Activated CD8-positive, alpha-beta T cell treated with anti-CD3 and anti-CD28 coated beads for 36 hours (primary cell): ENCODE measurements around the gene SRGAP1. TPM values are rescaled to one million over a fixed set of nuclear protein-coding genes. Genes with fewer than 3 reads are reported as not detected.

Experiments
- ATAC-seq: fragments of 200-7000 bp; cut with Tn5 transposase; one replicate; pipeline ENCODE4 v1.10.0; 2021; ENCODE audit warnings: mild to moderate bottlenecking, moderate library complexity
- CTCF ChIA-PET: fragments of 350-600 bp; sonication (Branson Sonifier 250); formaldehyde crosslinking; loops from one replicate; lab custom pipeline; 2021; ENCODE audit warnings: antibody characterized with exemption; lab: Charles Lee
- POLR2A ChIA-PET: fragments of 350-600 bp; sonication (Branson Sonifier 250); formaldehyde crosslinking; loops from one replicate; lab custom pipeline; 2021; ENCODE audit warnings: antibody characterized with exemption; lab: Charles Lee
- DNase-seq: peaks from one replicate; pipeline ENCODE4 v3.0.0-alpha.2; 2020
- H3K27ac Mint-ChIP-seq: one replicate; pipeline ENCODE4 v1.8.0; 2021; ENCODE audit warnings: mild to moderate bottlenecking, mixed read lengths
- H3K27me3 Mint-ChIP-seq: one replicate; pipeline ENCODE4 v1.8.0; 2021; ENCODE audit warnings: mixed read lengths
- H3K36me3 Mint-ChIP-seq: one replicate; pipeline ENCODE4 v1.8.0; 2021; ENCODE audit warnings: low read depth, mixed read lengths
- H3K4me1 Mint-ChIP-seq: one replicate; pipeline ENCODE4 v1.8.0; 2021; ENCODE audit warnings: low read depth, mixed read lengths
- H3K4me3 Mint-ChIP-seq: one replicate; pipeline ENCODE4 v1.8.0; 2021; ENCODE audit warnings: mild to moderate bottlenecking, moderate library complexity, mixed read lengths
- H3K9me3 Mint-ChIP-seq: one replicate; pipeline ENCODE4 v1.8.0; 2021; ENCODE audit warnings: mixed read lengths
- intact Hi-C: fragments of 100-400 bp; cut with micrococcal nuclease; formaldehyde crosslinking; loops from one replicate; pipeline ENCODE4 v1.10.0; 2022
- total RNA-seq, 2 experiments: library from RNA; stranded (reverse); gene quantifications; one replicate each; pipeline ENCODE4 v1.2.3, GENCODE V29; 2021
- TF ChIP-seq, protein P1 (sequence below): fragments of 200-600 bp; IDR thresholded peaks from one replicate; pipeline ENCODE4 v1.8.0; 2022; ENCODE audit warnings: antibody characterized with exemption, mild to moderate bottlenecking

The SRGAP1 gene
- total RNA-seq, 2 experiments from 2014 or later: 0.02 to 0.07 TPM

DNA sequence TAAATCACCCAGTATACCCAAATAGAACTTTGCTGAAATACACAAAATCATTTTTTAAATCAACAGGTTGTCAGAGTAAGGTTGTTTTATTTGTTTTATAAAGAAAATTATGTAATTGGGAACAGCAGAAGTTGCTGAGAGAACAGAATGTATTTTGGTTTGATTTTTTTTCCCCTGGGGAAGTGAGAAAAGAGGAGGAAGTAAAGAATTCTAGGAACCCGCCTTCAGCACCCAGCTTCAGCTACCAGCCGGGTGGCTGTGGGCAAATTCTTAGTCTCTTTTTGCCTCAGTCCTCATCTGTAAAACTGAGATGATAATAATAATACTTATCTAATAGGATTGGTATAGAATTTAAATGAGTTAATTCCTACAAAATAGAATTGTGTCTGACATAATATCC lies 119.4 kb downstream of the SRGAP1 start:
- Mint-ChIP-seq H3K27me3 (peaks cover 2% of the 10 kb centered on the region), H3K9me3 (no peaks in the 10 kb centered on the region), H3K27ac (no peak overlapping the region), H3K4me3 (no peak overlapping the region), H3K4me1 (no peaks in the 10 kb centered on the region), H3K36me3 (no peaks in the 10 kb centered on the region)
- TF ChIP-seq, protein P1, sequence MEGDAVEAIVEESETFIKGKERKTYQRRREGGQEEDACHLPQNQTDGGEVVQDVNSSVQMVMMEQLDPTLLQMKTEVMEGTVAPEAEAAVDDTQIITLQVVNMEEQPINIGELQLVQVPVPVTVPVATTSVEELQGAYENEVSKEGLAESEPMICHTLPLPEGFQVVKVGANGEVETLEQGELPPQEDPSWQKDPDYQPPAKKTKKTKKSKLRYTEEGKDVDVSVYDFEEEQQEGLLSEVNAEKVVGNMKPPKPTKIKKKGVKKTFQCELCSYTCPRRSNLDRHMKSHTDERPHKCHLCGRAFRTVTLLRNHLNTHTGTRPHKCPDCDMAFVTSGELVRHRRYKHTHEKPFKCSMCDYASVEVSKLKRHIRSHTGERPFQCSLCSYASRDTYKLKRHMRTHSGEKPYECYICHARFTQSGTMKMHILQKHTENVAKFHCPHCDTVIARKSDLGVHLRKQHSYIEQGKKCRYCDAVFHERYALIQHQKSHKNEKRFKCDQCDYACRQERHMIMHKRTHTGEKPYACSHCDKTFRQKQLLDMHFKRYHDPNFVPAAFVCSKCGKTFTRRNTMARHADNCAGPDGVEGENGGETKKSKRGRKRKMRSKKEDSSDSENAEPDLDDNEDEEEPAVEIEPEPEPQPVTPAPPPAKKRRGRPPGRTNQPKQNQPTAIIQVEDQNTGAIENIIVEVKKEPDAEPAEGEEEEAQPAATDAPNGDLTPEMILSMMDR: no peak
- no peak for DNase-seq
- no peak for ATAC-seq
- intact Hi-C loops: no loop called here
- CTCF ChIA-PET: no interaction called here
- POLR2A ChIA-PET: no interaction called here

DNA sequence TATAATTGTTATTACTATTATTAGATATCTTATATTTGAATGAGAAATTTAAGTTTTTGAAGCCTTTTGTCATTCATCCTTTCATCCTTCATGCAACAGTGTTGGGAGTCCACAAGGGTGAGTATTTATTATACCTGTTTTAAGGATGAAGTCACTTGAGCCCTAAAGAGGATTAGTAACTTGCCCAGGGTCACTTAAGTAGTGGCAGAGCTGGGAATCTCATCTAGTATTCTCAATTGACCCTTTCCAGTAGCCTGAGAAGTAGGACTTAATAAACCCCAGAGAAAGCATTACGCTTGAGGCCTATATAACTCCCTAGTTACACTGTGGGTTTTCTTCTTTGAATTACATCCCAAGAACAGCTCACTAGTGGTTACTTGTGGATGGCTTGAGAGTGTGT lies 119.8 kb downstream of the SRGAP1 start:
- POLR2A ChIA-PET: no interaction called here

DNA sequence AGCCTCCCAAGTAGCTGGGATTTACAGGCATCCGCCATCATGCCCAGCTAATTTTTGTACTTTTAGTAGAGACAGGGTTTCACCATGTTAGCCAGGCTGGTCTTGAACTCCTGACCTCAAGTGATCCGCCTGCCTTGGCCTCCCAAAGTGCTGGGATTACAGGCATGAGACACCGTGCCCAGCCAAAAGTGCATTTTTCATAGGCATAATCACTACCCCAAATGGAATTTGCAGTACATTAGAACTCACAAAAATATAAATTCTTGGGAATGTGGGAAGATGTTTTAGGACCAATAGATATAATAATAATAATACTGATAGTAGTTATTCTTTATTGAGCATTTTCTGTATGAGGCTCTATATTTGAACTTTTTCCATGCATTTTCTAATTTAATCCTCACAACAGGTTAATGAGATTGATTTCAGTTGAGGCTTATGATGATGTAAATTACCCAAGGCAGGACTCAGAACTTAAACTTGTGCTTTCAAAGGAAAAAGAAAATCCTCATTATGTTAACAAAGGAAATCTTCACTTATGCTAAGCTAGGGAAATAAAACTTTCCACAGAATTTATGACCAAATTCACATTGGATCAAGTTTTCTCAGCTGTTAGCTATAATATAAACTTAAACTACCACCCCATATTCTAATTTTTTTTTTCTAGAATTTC lies 121.6 kb downstream of the SRGAP1 start:
- Mint-ChIP-seq H3K27me3 (peaks cover 5% of the 10 kb centered on the region), H3K4me1 (no peaks in the 10 kb centered on the region), H3K36me3 (no peaks in the 10 kb centered on the region), H3K4me3 (no peak overlapping the region), H3K9me3 (no peaks in the 10 kb centered on the region), H3K27ac (no peak overlapping the region)
- POLR2A ChIA-PET: no interaction called here
- CTCF ChIA-PET: no interaction called here
- ATAC-seq (no peak), DNase-seq (no peak)
- intact Hi-C loops: no loop called here
- TF ChIP-seq, protein P1: no peak

More for the DNA sequence above, 119.8 kb downstream of the SRGAP1 start:
- H3K4me1 Mint-ChIP-seq: no peaks in the 10 kb centered on the region
- no peaks in the 10 kb centered on the region for H3K9me3 Mint-ChIP-seq
- DNase-seq (no peak), ATAC-seq (no peak)
- intact Hi-C loops: no loop called here
- H3K27ac Mint-ChIP-seq: no peak overlapping the region
- no peaks in the 10 kb centered on the region for H3K36me3 Mint-ChIP-seq
- TF ChIP-seq, protein P1: no peak
- CTCF ChIA-PET: no interaction called here
- H3K4me3 Mint-ChIP-seq: no peak overlapping the region
- peaks cover 2% of the 10 kb centered on the region for H3K27me3 Mint-ChIP-seq

DNA sequence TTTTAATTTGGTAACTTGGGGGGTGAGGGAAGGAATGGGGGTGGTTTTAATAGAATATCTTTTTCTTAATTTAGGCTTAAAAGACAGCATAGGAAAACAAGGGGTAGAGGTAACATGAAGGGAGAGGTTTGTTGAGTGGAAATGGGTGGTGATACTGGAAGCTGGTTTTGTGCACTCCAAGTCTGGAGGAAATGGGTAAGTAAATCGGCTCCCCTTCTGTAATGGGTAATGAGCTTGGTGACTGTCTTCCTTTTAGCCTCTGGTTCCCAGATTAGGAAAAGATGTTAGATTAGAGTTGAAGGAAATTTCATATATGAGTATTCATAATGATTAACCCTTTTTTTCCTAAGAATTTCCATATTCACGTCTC lies 122.1 kb downstream of the SRGAP1 start:
- H3K27me3 Mint-ChIP-seq: peaks cover 5% of the 10 kb centered on the region
- H3K27ac Mint-ChIP-seq: no peak overlapping the region
- no peaks in the 10 kb centered on the region for H3K9me3 Mint-ChIP-seq
- intact Hi-C loops: no loop called here
- ATAC-seq (no peak), DNase-seq (no peak)
- POLR2A ChIA-PET: interaction anchor here (0.6 kb wide), 1 partner anchor 1084 kb away, joined by 3 read pairs; no protein-coding TSS in a partner anchor
- no peaks in the 10 kb centered on the region for H3K4me1 Mint-ChIP-seq
- TF ChIP-seq, protein P1: no peak
- no peaks in the 10 kb centered on the region for H3K36me3 Mint-ChIP-seq
- CTCF ChIA-PET: no interaction called here
- no peak overlapping the region for H3K4me3 Mint-ChIP-seq

DNA sequence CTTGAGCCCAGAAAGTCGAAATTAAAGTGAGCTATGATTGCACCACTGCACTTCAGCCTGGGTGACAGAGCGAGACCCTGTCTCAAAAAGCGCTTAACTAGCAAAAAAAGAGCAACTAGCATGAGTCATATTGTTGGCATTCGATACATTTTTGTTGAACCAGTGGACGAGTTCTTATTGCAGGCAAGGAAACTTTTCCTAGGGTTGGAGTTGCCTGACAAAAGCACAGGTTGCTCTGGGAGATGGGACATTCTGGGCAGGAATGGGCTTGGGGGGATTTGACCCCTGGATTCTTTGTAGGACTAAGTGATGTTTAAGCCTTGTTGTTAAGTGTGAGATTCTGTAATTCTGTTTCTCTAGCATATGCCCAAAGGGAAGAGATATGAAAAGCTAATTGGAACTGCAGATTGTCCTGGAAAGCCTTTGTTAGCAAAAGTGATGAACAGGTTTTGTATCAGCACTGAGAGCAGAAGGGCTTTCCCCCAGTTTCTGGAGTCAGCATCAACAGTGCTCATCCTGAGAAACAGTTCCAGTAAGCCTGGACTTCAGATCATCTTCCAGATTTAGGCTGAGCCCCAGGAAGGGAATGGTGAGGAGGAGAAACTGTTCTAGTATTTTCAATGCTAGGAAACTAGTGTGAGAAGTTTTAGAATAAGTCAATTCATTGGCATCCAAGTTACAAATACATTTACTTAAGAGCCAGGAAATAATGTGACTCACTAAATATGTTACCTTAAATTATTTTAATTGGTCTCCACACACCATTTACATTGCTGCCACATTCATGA lies 123.1 kb downstream of the SRGAP1 start:
- TF ChIP-seq, protein P1: no peak
- Mint-ChIP-seq H3K4me1 (no peaks in the 10 kb centered on the region), H3K4me3 (no peak overlapping the region), H3K9me3 (no peaks in the 10 kb centered on the region), H3K27ac (no peak overlapping the region), H3K27me3 (peaks cover 5% of the 10 kb centered on the region), H3K36me3 (no peaks in the 10 kb centered on the region)
- intact Hi-C loops: no loop called here
- DNase-seq (no peak), ATAC-seq (no peak)
- CTCF ChIA-PET: no interaction called here
- POLR2A ChIA-PET: no interaction called here
